Measurements from ENCODE around the gene NET1. TPM values are rescaled to one million over a fixed set of nuclear protein-coding genes. Genes with fewer than 3 reads are reported as not detected.

Gene NET1
- polyA plus RNA-seq, 3 donors = 1.2 to 1.7 (median 1.4) TPM

- no peak overlapping the region for H3K4me3 Mint-ChIP-seq
- intact Hi-C loops (cut with micrococcal nuclease) = no loop called here
- H3K4me1 Mint-ChIP-seq = no peaks in the 10 kb centered on the region
- Histone ChIP-seq H3K4me2 (replicated peaks; ENCODE audit: extremely low read depth, low read length, poor library complexity, severe bottlenecking) (no peak overlapping the region), H3K36me3 (replicated peaks in 1 of 2; ENCODE audit: control insufficient read depth in 1 of 2, insufficient read depth in 2 of 2, low read length in 2 of 2) (no peaks in the 10 kb centered on the region), H3K27ac (ENCODE audit: low read depth in 1 of 2, low read length in 2 of 2) (no peak overlapping the region), H3K79me2 (ENCODE audit: insufficient read depth, low read length) (no peaks in the 10 kb centered on the region), H4K20me1 (ENCODE audit: insufficient read depth, low read length) (no peaks in the 10 kb centered on the region), H3K9me3 (replicated peaks in 1 of 2; ENCODE audit: control insufficient read depth in 1 of 2, insufficient read depth in 1 of 2, low read length in 2 of 2) (peaks cover 0 to 15% of the 10 kb centered on the region in 2 donors), H3K4me1 (ENCODE audit: control insufficient read depth in 1 of 2, insufficient read depth in 2 of 2, low read length in 2 of 2) (no peaks in the 10 kb centered on the region), H3K9ac (ENCODE audit: insufficient read depth, low read length, poor library complexity, severe bottlenecking) (no peak overlapping the region), H2AFZ (ENCODE audit: insufficient read depth, low read depth, low read length, poor library complexity, severe bottlenecking) (no peak overlapping the region), H3K4me3 (replicated peaks in 1 of 3; ENCODE audit: low read depth in 2 of 3, low read length in 3 of 3) (no peak overlapping the region), H3K27me3 (ENCODE audit: control insufficient read depth in 2 of 2, insufficient read depth in 2 of 2, low read length in 2 of 2) (no peaks in the 10 kb centered on the region)
- H3K36me3 Mint-ChIP-seq = no peaks in the 10 kb centered on the region
- H3K9me3 Mint-ChIP-seq = peaks cover 4 to 11% (median 8%) of the 10 kb centered on the region in 7 donors
- 94% methylated on average over 16 of the region's 25 CpGs for WGBS (ENCODE audit: insufficient coverage)
- TF ChIP-seq CTCF (IDR thresholded peaks at IDR 0.05) = no peak
- DNase-seq = no peak
- no peak overlapping the region for H3K27ac Mint-ChIP-seq
- H3K27me3 Mint-ChIP-seq (ENCODE audit: low read depth in 3 of 3) = peaks cover 0 to 2% (median 0%) of the 10 kb centered on the region in 3 donors
Measured at GRCh38 chr10:5496261-5497250, 84.2 kb downstream of the NET1 start.

GRCh38 chr10:5497289-5497688, 84.9 kb downstream of the NET1 start:
- Histone ChIP-seq H3K9ac (ENCODE audit: insufficient read depth, low read length, poor library complexity, severe bottlenecking) (no peak overlapping the region), H4K20me1 (ENCODE audit: insufficient read depth, low read length) (no peaks in the 10 kb centered on the region), H3K27me3 (ENCODE audit: control insufficient read depth in 2 of 2, insufficient read depth in 2 of 2, low read length in 2 of 2) (no peaks in the 10 kb centered on the region), H3K4me1 (ENCODE audit: control insufficient read depth in 1 of 2, insufficient read depth in 2 of 2, low read length in 2 of 2) (no peaks in the 10 kb centered on the region), H3K79me2 (ENCODE audit: insufficient read depth, low read length) (no peaks in the 10 kb centered on the region), H2AFZ (ENCODE audit: insufficient read depth, low read depth, low read length, poor library complexity, severe bottlenecking) (no peak overlapping the region), H3K4me2 (replicated peaks; ENCODE audit: extremely low read depth, low read length, poor library complexity, severe bottlenecking) (no peak overlapping the region), H3K36me3 (replicated peaks in 1 of 2; ENCODE audit: control insufficient read depth in 1 of 2, insufficient read depth in 2 of 2, low read length in 2 of 2) (no peaks in the 10 kb centered on the region), H3K9me3 (replicated peaks in 1 of 2; ENCODE audit: control insufficient read depth in 1 of 2, insufficient read depth in 1 of 2, low read length in 2 of 2) (peaks cover 0 to 10% of the 10 kb centered on the region in 2 donors), H3K4me3 (replicated peaks in 1 of 3; ENCODE audit: low read depth in 2 of 3, low read length in 3 of 3) (no peak overlapping the region), H3K27ac (ENCODE audit: low read depth in 1 of 2, low read length in 2 of 2) (no peak overlapping the region)
- Mint-ChIP-seq H3K4me3 (no peak overlapping the region), H3K4me1 (no peaks in the 10 kb centered on the region), H3K27me3 (ENCODE audit: low read depth in 3 of 3) (peaks cover 0 to 2% (median 0%) of the 10 kb centered on the region in 3 donors), H3K36me3 (no peaks in the 10 kb centered on the region), H3K9me3 (peaks cover 4 to 8% (median 7%) of the 10 kb centered on the region in 7 donors), H3K27ac (no peak overlapping the region)
- no peak for TF ChIP-seq CTCF (IDR thresholded peaks at IDR 0.05)
- DNase-seq = no peak
- intact Hi-C loops (cut with micrococcal nuclease) = no loop called here
- WGBS (ENCODE audit: insufficient coverage) = 88% methylated on average over 6 of the region's 6 CpGs

All from CD14-positive monocyte (primary cell).